Measurements from ENCODE around the gene DPY19L3.

GRCh38 chr19:32459204-32459865, 53.8 kb downstream of the DPY19L3 start:
- no peak for TF ChIP-seq CTCF (IDR thresholded peaks at IDR 0.05)
- no peak for TF ChIP-seq POLR2A (IDR thresholded peaks at IDR 0.05)

All from thyroid gland (tissue), 4 donors.